Transverse colon (tissue), 3 donors: Measurements from ENCODE around the gene ERC2.

Experiments used
- EP300 ChIP-seq: sonication (generic); formaldehyde crosslinking; IDR thresholded peaks from one replicate; pipeline ENCODE4 v1.6.1; 2017; ENCODE audit warnings: antibody characterized with exemption, low read depth
- POLR2A ChIP-seq: fragments of 450-650 bp; IDR thresholded peaks from one replicate; pipeline ENCODE4 v1.6.1; 2016; ENCODE audit warnings: antibody characterized with exemption, mild to moderate bottlenecking, moderate library complexity
- TF ChIP-seq, protein P1 (sequence below), 5 experiments: fragments of 200-600 bp in 3 of 5; fragments of 450-650 bp in 2 of 5; sonication (generic) in 3 of 5; IDR thresholded peaks; 1 replicate in 2 of 5; 2 replicates in 3 of 5; pipeline ENCODE4 v1.5.1; 2016 to 2017; ENCODE audit warnings: antibody characterized with exemption in 5 of 5, inconsistent platforms in 3 of 5, mild to moderate bottlenecking in 2 of 5, moderate library complexity in 1 of 5

DNA sequence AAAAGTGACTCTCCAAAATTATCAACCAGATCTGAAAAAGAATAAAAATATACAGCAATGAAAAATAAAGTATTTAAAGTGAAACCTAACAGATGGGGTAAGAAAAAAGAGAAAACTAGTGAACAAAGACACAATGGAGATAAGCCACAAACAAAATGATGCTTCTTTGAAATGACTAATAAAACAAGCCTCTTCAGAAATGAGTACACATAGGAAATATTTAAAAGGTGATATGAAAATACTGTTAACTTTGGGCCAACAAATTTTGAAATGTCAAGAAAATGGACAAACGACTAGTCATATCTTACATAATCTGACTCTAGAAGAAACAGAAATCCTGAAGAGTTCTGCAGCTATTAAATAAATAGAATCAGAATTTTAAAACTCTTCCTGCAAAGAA is 164.2 kb downstream of the ERC2 start:
- TF ChIP-seq POLR2A, result no peak
- TF ChIP-seq, protein P1, sequence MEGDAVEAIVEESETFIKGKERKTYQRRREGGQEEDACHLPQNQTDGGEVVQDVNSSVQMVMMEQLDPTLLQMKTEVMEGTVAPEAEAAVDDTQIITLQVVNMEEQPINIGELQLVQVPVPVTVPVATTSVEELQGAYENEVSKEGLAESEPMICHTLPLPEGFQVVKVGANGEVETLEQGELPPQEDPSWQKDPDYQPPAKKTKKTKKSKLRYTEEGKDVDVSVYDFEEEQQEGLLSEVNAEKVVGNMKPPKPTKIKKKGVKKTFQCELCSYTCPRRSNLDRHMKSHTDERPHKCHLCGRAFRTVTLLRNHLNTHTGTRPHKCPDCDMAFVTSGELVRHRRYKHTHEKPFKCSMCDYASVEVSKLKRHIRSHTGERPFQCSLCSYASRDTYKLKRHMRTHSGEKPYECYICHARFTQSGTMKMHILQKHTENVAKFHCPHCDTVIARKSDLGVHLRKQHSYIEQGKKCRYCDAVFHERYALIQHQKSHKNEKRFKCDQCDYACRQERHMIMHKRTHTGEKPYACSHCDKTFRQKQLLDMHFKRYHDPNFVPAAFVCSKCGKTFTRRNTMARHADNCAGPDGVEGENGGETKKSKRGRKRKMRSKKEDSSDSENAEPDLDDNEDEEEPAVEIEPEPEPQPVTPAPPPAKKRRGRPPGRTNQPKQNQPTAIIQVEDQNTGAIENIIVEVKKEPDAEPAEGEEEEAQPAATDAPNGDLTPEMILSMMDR (IDR thresholded peaks at IDR 0.05), result no peak
- no peak for TF ChIP-seq EP300
